KG1 (cell line): ENCODE measurements around the gene SHROOM2.
"Not testable (repeated sequence)": the region's sequence is repeated elsewhere in the genome, so short reads cannot be mapped to it uniquely, and the experiment has no call there.

Source experiments
- DNase-seq: peaks from one replicate; lab custom pipeline; 2025; lab: John Stamatoyannopoulos, UW

Gene SHROOM2

DNA sequence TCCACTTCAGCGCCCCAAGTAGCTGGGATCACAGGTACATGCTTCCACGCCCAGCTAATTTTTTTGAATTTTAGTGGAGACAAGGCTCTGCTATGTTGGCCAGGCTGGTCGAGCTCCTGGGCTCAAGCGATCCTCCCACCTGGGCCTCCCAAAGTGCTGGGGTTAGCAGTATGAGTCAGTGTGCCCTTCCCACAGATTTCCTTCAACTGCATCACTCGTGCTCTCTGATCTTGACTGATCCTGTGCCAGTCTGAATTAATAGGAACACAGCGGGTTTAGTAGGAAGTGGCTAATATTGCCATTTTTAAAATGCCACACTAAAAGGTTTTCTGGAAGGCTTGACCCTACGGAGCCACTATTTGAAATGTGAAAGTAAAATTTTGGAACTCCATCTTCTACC is 4.3 kb upstream of the SHROOM2 start:
- DNase-seq = no peak

DNA sequence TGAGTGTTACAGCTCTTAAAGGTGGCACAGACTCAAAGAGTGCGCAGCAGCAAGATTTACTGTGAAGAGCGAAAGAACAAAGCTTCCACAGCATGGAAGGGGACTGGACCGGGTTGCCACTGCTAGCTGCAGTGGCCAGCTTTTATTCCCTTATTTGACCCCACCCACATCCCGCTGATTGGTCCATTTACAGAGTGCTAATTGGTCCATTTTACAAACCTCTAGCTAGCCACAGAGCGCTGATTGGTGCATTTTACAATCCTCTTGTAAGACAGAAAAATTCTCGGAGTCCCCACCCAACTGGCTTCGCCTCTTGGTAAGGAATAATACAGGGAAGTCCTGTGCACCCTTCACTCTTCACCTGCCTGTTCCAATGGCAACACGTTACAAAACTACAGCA is 1.9 kb upstream of the SHROOM2 start:
- DNase-seq = no peak

DNA sequence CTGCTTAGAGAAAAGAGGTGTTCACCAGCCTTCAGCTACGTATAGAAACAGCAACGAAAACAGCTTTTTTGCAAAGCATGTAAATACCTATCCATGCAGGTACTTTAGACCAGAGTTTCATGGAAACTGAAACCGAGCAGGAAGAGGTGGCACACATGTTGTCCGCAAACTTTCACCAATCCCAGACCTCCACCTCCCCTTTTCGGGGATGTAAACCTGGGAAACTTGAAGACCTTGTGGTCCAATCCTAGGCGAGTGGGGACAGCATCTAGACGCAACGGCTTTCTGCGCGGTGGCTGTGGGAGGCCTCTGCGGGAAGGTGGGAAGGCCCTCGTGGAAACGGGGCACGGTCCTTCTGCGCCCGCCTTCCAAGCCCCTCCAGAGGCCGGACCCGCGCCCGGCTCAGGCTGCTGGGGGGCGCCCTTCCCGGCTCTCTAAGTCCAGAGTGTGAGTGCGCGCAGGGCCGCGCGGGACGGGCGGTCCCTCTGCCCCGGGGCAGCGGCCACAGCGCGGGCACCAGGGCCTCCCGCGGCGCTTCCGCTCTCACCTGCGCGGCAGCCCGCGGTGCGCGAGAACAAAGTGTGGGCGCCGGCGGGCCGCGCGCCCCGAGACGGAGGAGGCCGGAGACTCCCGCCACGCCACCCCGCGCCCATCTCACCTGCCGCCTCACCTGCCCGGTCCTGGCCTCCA is 830 bp upstream of the SHROOM2 start:
- DNase-seq = no peak

DNA sequence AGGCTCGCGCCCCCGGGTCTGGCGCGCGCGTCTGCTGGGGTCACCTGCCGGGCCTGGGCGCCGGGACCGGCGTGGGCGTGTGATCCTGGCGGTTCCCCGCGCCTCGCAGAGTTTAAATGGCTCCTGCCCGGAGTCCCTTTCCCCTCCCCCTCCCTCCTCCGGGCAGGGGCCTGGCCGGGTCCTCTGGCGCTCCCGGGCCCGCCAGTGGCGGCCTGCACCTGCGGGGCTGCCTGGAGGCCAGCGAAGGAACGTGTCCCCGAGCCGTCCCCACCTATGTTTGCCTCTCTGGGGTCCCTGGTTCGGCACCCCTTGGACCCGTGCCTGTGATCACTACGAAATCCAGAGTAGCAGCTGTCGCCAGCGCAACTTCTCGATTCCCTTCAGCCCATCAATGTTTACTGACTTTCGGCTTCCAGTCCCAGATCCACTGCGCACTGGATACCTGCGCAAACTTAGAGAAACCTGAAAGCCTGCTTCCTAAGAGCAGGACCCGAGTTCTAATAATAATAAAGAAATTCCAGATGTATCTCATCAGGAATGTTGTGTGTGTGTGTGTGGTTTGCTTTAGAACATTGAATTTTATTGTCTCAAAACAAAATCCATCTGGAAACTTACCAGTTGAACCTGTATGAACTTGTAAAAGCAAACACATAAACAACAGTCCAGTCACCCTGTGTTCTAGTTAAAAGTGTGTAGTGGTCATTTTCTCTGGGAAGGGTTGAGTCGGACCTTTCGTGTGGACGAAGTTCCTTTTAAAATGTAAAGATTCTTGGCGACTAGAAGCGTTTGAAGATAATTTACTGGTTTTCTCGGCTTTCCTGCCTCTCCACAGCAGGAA is 788 bp downstream of the SHROOM2 start:
- no peak for DNase-seq

DNA sequence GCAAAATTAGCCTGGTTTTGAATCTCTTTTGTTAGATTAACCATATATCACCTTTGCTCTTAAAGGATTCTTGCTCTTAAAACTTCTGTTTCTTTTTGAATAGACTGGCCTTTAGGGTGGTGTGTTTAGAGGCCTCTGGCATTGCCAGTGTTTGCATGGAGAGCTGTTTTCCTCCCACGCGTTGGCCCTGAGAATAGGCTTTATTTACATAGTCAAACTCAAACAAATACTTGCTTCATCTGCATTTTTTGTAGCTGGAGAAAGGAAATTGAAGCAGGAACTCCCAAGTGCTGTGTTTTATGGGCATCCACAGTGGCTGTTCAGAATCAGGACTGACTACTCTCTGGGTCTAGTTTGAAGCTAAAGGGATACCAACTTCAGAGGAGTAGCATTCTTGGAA is 2.7 kb downstream of the SHROOM2 start:
- no peak for DNase-seq

DNA sequence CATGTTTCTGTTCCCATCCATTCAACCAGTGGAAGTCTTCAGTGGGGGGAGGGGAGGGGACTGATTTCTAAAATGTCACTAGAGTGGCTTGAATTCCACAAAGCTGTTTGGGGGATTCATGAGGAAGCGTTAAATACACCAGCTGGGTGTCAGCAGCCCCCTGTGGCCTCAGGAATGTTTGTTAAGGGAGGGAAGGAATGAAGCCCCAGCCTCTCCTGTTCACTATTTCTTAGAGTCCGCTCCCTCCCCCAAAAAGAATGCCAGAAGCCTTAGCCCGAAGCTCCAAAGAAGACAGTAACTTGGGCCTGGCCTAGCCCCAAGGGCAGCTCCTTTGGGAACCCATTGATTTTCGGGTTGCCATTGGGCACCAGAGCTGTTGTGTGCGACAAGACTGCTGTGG is 3.3 kb downstream of the SHROOM2 start:
- DNase-seq = no peak

DNA sequence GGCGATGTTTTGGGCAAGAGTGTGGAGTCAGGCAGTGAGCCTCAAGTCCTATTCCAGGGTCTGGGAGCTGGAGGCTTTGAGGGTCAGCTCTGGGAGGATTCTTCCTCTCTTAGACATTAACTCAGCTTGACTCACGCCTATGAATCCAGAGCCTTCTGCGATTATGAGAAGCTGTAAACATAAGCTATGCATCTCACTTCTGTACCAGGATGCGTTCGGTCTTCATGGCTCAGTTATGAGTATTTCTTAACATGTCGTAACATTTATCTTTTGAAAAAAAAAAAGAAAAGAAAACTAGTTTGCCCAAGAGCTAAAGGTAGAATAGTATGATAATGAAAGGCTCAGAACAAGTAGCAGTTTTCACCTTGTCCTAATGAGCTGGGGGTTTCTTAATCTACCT is 4.6 kb downstream of the SHROOM2 start:
- DNase-seq = no peak

DNA sequence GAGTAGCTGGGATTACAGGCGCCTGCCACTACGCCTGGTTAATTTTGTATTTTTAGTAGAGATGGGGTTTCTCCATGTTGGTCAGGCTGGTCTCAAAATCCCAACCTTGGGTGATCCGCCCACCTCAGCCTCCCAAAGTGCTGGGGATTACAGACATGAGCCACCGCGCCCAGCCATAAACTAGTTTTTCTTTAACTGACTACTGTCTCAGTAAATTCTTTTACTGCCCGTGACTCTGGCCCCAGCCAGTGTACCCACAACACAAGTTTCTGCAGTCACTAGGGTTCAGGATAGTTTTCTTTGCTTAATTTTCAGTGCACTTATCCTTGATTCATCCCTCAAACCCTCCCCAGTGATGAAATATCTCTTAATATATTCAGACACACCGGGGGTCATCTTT is 8.3 kb downstream of the SHROOM2 start:
- DNase-seq = no peak

DNA sequence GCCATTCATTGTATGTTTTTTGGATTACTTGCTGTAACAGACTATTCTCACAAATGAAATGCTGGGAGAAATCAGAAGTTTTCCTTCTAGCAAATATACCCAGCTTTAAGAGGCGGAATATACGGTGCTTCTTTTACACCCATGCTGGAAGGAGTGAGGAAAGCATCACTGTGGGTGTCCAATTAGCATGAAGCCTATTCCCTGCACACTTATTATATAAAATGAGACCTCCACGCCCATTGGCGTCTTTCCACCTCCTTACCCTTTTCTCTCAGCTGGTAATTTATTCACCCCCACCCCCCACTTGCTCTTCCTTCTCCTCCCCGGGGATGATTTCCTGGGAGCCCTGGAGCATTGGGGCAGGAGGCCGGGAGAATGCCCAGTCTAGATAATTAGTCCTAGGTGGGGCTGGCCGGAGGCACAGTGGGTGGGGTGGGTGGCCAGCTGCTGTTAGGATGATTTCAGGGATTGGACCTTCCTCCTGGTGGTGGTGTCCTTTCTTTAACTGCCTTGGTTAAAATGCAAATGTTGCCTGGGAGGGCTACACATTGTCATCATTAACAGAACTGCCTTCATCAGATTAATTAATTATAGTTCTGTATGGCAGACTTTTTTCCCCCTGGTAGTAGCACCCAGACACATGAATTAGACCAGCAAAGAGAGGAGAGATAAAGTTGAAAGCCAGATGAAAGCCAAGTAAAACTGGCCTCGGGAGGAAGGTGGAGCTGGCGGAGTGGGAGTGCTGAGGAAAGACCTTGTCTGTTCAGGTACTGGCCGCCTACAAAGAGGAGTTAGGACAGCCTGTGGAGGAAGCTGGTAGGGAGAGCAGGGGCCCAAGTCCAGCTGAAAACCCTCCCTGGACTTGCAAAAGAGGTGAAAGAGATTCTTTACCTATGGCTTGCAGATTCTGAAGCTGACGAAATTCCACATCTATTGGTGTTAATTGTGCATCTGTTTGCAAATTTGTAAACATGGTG is 11.4 kb downstream of the SHROOM2 start:
- DNase-seq = no peak

DNA sequence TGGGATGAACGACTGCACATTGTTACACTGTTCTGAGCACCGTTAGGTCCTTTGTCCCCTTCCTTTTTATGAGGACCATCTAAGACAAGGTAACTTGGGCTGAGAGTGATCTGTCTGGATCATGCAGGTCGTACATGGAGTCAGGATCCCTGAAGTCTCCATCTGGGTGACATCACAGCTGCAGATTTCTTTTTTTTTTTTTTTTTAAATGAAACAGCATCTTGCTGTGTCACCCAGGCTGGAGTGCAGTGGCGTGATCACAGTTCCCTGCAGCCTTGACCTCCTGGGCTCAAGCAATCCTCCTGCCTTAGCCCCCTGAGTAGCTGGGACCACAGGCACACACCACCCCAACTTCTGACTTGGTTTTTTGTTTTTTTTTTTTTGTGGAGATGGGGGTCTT is 16.5 kb downstream of the SHROOM2 start:
- DNase-seq = no peak

DNA sequence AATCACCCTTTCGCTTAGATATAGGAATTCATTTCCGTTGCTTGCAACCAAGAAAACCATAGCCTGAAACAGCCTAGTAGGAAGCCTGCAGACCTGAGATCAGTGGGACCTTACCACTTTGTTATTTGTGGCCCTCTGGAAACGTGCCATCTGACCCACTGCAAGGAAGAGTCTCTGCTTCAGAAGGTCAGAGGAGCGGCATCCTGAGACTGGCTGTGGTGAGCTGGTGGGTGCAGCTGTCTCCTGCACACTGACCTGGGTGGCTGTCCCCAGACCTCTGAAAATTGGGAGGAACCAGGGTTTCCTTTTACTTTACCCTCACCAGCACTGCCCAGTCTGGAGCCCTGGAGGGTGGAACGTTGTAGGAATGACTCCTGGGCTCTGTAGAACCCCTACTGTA is 18.2 kb downstream of the SHROOM2 start:
- no peak for DNase-seq

DNA sequence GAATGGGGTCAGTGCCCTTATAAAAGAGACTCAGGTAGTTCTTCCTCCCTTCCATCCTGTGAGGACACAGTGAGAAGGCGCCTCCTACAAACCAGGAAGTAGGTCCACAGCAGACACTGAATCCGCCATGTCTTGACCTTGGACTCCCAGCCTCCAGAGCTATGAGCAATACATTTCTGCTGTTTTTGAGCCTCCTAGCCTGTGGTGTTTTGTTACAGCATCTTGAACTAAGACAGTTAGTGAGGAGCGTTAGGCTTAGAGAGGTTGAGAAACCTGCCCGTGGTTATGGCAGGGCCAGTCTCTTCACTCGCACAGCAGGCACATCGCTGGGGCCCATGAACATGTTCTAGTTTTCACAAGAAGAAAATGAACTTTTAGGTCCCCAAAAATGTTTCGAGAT is 19.7 kb downstream of the SHROOM2 start:
- no peak for DNase-seq

DNA sequence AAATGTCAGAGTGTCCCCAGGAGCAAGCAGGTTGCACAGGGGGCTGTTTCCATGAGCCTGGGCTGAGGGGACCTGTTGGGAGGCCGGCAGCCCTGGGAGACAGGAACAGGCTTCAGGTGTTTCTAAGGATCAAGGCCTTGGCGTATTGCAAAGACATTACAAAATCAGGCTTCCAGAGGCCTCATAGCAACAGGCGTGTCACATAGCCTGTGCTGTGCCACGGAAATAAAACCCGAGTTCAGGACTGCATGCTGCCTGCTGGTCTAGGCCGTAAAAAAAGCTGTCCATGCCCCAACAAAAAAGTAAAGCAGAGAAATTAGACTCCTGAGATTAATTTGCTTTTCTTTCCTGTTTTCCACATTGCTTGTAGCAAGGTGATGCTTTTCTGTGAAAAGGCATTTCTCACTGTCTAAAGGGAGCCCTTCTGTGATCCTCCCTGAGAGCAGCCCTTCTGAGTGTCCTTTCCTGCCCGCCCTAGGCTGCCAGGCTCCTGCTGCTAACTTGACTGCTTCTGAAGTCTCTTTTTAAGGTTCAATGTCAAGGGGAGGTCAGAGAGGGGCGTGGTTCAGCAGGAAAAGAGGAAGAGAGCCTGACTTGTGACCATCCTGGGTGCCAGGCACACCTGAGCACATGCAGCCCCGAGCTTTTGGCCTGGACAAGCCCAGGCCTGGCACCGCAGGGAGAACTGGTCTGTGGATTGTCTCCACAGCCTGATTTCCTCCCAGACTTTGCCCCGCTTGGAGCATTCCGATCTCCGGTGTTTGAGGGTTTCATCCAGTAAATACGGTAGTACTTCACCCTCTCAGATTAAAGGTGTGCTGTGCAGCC is 21.3 kb downstream of the SHROOM2 start:
- no peak for DNase-seq

DNA sequence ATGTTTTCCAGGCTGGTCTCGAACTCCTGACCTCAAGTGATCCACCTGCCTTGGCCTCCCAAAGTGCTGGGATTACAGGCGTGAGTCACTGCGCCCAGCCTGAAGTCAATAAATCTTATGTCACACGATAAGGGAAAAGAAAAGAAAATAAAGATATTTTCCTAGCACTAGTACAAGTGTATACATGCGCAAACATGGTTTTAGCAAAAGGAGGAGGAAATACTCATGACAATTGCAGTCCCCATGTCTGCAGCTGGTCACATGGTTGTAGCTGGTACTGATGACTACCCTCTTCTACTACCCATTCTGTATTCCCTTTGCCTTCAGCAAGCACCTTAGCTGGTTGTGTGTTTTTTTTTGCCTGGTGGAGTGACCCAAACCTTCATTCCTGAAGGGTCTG is 23.6 kb downstream of the SHROOM2 start:
- DNase-seq = not testable (repeated sequence)

DNA sequence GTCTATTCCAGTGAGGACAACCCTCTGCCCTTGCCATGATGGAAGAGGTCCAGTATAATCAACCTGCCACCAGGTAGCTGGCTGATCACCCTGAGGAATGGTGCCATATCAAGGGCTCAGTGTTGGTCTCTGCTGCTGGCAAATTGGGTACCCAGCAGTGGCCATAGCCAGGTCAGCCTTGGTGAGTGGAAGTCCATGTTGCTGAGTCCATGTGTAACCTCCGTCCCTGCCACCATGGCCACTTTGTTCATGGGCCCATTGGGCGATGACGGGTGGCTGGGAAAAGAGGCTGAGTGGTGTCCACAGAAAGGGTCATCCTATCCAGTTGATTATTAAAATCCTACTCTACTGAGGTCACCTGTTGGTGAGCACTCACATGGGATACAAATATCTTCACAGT is 24.9 kb downstream of the SHROOM2 start:
- DNase-seq = not testable (repeated sequence)

DNA sequence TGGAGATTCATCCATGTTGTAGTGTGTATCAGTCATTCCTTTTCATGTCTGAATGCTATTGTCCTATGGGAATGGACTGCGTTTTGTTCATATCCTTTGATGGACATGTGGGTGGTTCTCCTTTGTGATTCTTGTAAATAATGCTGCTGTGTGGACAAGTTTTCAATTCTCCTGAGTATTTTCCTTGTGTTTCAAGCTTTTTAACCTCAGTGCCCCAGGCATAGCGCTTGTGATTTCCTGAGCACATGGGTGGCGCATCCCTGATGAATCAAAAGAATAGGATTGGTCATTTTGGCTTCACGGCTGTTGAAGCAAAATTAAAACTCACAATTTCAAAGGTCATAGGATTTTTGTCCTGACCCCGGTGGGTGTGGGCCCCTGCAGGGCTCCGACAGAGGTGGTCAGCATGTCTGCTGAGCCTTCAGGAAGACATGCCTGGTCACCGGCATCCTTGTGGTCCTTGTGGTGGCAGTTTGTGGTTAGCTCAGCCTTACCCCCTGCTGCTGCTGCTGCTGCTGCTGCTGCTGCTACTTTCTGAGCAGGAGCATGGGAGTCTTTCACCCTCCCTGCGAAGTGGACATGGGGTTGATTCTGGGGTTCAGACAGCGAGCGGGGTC is 30.0 kb downstream of the SHROOM2 start:
- DNase-seq = no peak

DNA sequence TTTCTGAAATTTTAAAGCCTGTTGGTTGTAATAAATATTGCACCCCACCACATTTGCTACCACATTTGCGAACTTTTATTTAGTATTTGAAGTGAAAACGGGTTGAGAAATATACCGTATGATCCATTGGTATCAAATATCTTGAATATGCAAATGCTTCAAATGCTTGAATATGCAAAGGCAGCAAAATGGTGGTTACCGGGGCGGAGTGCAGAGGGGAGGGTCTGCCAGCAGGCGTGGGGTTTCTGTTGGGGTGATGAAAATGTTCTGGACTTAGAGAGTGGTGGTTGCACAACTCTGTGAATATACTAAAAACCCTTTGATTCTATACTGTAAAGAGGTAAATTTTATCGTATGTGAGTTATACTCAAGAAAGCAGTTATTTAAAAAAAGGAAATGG is 35.3 kb downstream of the SHROOM2 start:
- DNase-seq = no peak

DNA sequence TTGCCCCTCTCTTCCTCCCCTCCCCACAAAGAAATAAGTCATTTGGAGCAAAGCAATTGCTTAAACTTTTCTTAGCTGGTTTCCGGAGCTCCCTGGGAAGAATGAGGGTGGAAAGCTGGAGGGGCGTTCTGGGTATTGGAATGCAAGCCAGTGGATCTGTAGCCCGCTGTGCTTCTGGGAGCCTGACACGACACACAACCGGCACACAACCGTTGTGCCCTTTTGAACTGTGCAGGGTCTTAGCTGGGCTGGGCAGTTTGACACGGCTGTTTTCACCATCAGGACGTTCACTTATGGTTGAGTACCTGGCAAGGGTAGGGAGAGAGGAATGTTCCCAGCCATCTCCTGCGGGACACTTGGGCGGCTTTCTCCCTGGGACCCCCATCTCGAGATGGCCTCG is 38.3 kb downstream of the SHROOM2 start:
- no peak for DNase-seq

DNA sequence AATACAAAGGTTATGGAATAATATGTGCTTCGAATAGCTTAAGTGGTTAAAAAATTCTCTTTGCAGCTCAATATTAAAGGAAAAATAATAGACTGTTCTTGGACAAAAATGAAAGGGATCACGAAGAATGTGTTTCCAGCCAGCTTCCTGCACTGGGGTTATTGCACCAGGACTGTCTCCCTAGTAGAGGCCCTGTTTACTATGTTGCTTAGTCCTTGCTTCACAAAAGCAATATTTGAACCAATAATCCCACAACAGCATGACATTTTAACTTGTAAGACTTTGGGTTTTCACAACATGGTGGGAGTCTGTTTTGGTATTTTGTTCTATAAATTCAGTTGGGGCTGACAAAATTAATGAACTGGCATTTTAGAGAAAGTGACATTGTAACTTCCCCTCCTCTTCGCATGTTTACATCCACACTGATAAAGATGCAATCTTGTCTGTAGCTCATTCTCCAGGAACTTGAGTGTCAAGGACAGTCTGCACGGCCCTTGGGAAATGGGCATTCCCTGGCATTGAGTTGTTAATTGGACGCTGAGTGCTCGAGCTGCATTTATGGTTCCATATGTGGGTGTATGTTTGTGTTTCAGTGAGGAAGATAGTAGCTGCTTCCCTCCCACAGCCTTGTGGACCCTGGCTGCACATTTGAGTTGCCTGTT is 39.0 kb downstream of the SHROOM2 start:
- DNase-seq = no peak

DNA sequence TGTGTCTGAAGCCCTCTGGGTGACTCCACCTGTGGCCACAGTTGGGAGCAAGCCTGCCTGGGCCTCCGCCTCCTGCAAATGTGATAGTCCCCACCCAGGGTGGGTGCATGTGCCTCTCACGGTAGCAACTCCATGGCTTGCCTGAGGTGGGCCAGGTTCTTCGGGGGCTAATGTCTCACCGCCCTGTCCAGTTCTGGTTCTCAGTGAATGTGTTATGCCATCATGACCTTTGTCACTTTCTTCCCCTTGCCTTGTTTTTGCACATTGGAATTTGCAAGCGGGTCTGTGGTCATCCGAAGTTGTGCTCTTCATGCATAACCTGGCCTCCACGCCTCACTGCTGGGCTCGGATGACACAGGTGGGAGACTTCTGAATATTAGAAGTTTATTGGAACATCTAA is 39.7 kb downstream of the SHROOM2 start:
- DNase-seq = no peak
